Uterus (tissue), 2 donors: Measurements from ENCODE around the gene MS4A15.

Experiments
- POLR2A ChIP-seq, 2 donors: fragments of 450-650 bp; IDR thresholded peaks; one replicate each; pipeline ENCODE4 v1.6.1; 2016; ENCODE audit warnings: antibody characterized with exemption in 2 of 2, mild to moderate bottlenecking in 1 of 2, moderate library complexity in 1 of 2
- TF ChIP-seq, protein P1 (sequence below), 4 experiments: fragments of 200-600 bp in 2 of 4; fragments of 450-650 bp in 2 of 4; sonication (generic) in 2 of 4; IDR thresholded peaks; one replicate each; pipeline ENCODE4 v1.5.1; 2016 to 2019; ENCODE audit warnings: antibody characterized with exemption in 4 of 4, mild to moderate bottlenecking in 2 of 4, moderate library complexity in 1 of 4

DNA sequence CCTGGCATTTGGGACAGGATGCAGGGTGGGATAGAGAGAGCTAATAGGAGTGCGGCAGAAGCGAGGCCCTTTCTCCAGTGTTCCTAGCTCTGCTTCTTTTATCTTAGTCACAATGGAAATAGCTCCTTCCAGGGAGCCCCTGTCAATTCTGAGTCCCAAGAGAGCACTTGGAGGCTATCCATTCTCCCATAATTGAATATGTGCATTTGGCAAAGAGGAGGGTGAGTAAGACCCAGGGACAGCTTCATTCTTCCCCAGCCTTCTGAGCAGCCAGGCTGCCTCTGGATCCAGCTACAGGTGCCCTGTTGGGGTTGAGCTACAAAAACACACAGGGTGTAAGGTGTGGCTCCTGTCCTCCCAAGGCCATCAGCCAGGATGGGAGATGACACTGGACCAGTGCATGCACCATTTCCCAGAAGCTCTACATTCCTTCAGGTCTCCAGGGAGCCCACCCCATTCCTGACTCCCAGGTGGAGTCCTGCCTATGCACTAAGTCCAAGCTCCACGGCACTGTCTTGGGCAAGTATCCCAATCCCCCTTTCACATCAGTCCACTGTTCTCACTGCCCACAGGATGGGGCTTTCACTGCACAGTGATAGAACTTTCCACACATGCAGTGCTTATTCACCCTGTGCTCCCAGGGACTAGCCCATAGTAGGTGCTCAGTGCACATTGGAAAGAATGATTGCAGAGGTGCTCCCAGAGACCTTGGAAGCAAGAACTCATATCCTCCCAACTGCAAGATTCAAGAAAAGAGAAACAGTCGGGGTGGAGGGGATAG lies 34.7 kb downstream of the MS4A15 start:
- TF ChIP-seq, protein P1, sequence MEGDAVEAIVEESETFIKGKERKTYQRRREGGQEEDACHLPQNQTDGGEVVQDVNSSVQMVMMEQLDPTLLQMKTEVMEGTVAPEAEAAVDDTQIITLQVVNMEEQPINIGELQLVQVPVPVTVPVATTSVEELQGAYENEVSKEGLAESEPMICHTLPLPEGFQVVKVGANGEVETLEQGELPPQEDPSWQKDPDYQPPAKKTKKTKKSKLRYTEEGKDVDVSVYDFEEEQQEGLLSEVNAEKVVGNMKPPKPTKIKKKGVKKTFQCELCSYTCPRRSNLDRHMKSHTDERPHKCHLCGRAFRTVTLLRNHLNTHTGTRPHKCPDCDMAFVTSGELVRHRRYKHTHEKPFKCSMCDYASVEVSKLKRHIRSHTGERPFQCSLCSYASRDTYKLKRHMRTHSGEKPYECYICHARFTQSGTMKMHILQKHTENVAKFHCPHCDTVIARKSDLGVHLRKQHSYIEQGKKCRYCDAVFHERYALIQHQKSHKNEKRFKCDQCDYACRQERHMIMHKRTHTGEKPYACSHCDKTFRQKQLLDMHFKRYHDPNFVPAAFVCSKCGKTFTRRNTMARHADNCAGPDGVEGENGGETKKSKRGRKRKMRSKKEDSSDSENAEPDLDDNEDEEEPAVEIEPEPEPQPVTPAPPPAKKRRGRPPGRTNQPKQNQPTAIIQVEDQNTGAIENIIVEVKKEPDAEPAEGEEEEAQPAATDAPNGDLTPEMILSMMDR (IDR thresholded peaks at IDR 0.05), result no peak
- TF ChIP-seq POLR2A (IDR thresholded peaks at IDR 0.05), result no peak
